Skeletal muscle tissue (tissue), 4 donors: ENCODE measurements around the gene NAP1L2. TPM values are rescaled to one million over a fixed set of nuclear protein-coding genes. Genes with fewer than 3 reads are reported as not detected.
"Not testable (repeated sequence)": the region's sequence is repeated elsewhere in the genome, so short reads cannot be mapped to it uniquely, and the experiment has no call there.

Experiments used
- H3K27ac ChIP-seq: one replicate; pipeline ENCODE4 v1.7.0; 2013; ENCODE audit warnings: mild to moderate bottlenecking, low read depth, low read length, inconsistent platforms
- H3K27me3 ChIP-seq, 3 donors: one replicate each; pipeline ENCODE4 v1.7.0; 2013; ENCODE audit warnings: low read length in 3 of 3; ENCODE audit not compliant: control insufficient read depth in 3 of 3, insufficient read depth in 3 of 3
- H3K36me3 ChIP-seq, 3 donors: one replicate each; pipeline ENCODE4 v1.7.0; 2013; ENCODE audit warnings: low read length in 3 of 3; ENCODE audit not compliant: control insufficient read depth in 3 of 3, insufficient read depth in 3 of 3
- H3K4me1 ChIP-seq, 3 donors: one replicate each; pipeline ENCODE4 v1.7.0; 2013; ENCODE audit warnings: low read length in 3 of 3, mild to moderate bottlenecking in 3 of 3; ENCODE audit not compliant: control insufficient read depth in 3 of 3, insufficient read depth in 3 of 3
- H3K4me3 ChIP-seq, 3 donors: one replicate each; pipeline ENCODE4 v1.7.0; 2013; ENCODE audit warnings: low read length in 3 of 3
- H3K9ac ChIP-seq, 3 donors: one replicate each; pipeline ENCODE4 v1.7.0; 2013; ENCODE audit warnings: low read length in 3 of 3, mild to moderate bottlenecking in 3 of 3, moderate library complexity in 2 of 3, low read depth in 1 of 3
- H3K9me3 ChIP-seq, 3 donors: one replicate each; pipeline ENCODE4 v1.7.0; 2013; ENCODE audit warnings: low read length in 3 of 3; ENCODE audit not compliant: control insufficient read depth in 3 of 3
- total RNA-seq: library from RNA; depleted of rRNA; stranded (reverse); fragments of >200 nt; gene quantifications from one replicate; pipeline ENCODE4 v1.2.3, GENCODE V29; 2014
- donor health status: Osteomylitis.

Gene NAP1L2
- total RNA-seq, result 0.52 TPM

GRCh38 chrX:73214426-73215094 lies at the start of gene NAP1L2:
Gene NAP1L2, minus strand, starts transcription at chrX:73214851. Its CDS starts 359 bp downstream, at chrX:73214492.
- Histone ChIP-seq H3K27ac (no peak within 1 kb of the TSS), H3K9ac (peak within 1 kb of the TSS; percentile 64 to 72 (median 65))

GRCh38 chrX:73262991-73263390 lies 48.3 kb upstream of the NAP1L2 start:
- Histone ChIP-seq H3K36me3 (no peaks in the 10 kb centered on the region), H3K27me3 (no peaks in the 10 kb centered on the region), H3K27ac (no peak overlapping the region), H3K9me3 (no peaks in the 10 kb centered on the region), H3K9ac (no peak overlapping the region), H3K4me3 (no peak overlapping the region), H3K4me1 (no peaks in the 10 kb centered on the region)

More at GRCh38 chrX:73214426-73215094, at the start of gene NAP1L2:
- Histone ChIP-seq H3K4me3 (peak within 1 kb of the TSS; percentile 63 to 73 (median 72)), H3K36me3 (no peaks in the 10 kb centered on the region), H3K9me3 (no peaks in the 10 kb centered on the region), H3K4me1 (no peaks in the 10 kb centered on the region), H3K27me3 (no peaks in the 10 kb centered on the region)

GRCh38 chrX:73239242-73239641 lies 24.6 kb upstream of the NAP1L2 start:
- Histone ChIP-seq H3K9ac (no peak overlapping the region), H3K36me3 (no peaks in the 10 kb centered on the region), H3K4me3 (no peak overlapping the region), H3K9me3 (no peaks in the 10 kb centered on the region), H3K4me1 (no peaks in the 10 kb centered on the region), H3K27me3 (no peaks in the 10 kb centered on the region), H3K27ac (no peak overlapping the region)

GRCh38 chrX:73217621-73218020 lies 3.0 kb upstream of the NAP1L2 start:
- Histone ChIP-seq H3K27ac (no peak overlapping the region), H3K36me3 (no peaks in the 10 kb centered on the region), H3K27me3 (no peaks in the 10 kb centered on the region), H3K9ac (no peak overlapping the region), H3K4me1 (no peaks in the 10 kb centered on the region), H3K9me3 (no peaks in the 10 kb centered on the region), H3K4me3 (no peak overlapping the region)

- Histone ChIP-seq H3K27ac (no peak overlapping the region), H3K4me1 (no peaks in the 10 kb centered on the region), H3K27me3 (no peaks in the 10 kb centered on the region), H3K4me3 (peak overlapping the region; percentile 63 to 73 (median 72)), H3K9ac (no peak overlapping the region), H3K36me3 (no peaks in the 10 kb centered on the region), H3K9me3 (no peaks in the 10 kb centered on the region)
These were observed 595 bp upstream of the NAP1L2 start for GRCh38 chrX:73215246-73215645.

- Histone ChIP-seq H3K9me3 (no peaks in the 10 kb centered on the region), H3K4me3 (peak overlapping the region; percentile 63 to 73 (median 72)), H3K9ac (peak overlapping the region in 2 of 3 donors; percentile 64 to 72), H3K27ac (no peak overlapping the region), H3K4me1 (no peaks in the 10 kb centered on the region), H3K27me3 (no peaks in the 10 kb centered on the region), H3K36me3 (no peaks in the 10 kb centered on the region)
These were observed 771 bp downstream of the NAP1L2 start for GRCh38 chrX:73213734-73214425.

GRCh38 chrX:73206366-73206765 lies 8.3 kb downstream of the NAP1L2 start:
- no peak overlapping the region for H3K4me3 ChIP-seq
- H3K4me1 ChIP-seq, result no peaks in the 10 kb centered on the region
- no peaks in the 10 kb centered on the region for H3K9me3 ChIP-seq
- no peaks in the 10 kb centered on the region for H3K36me3 ChIP-seq
- H3K9ac ChIP-seq, result no peak overlapping the region
- H3K27ac ChIP-seq, result no peak overlapping the region
- no peaks in the 10 kb centered on the region for H3K27me3 ChIP-seq

GRCh38 chrX:73182502-73183114 lies 32.0 kb downstream of the NAP1L2 start:
- H3K27ac ChIP-seq, result no peak overlapping the region
- H3K36me3 ChIP-seq, result no peaks in the 10 kb centered on the region
- no peak overlapping the region for H3K4me3 ChIP-seq
- H3K9me3 ChIP-seq, result no peaks in the 10 kb centered on the region
- H3K4me1 ChIP-seq, result no peaks in the 10 kb centered on the region
- H3K9ac ChIP-seq, result no peak overlapping the region
- H3K27me3 ChIP-seq, result no peaks in the 10 kb centered on the region

- H3K27me3 ChIP-seq, H3K9me3 ChIP-seq, H3K4me3 ChIP-seq, H3K9ac ChIP-seq, H3K4me1 ChIP-seq, H3K36me3 ChIP-seq, H3K27ac ChIP-seq: not testable (repeated sequence)
These were observed 45.7 kb downstream of the NAP1L2 start for GRCh38 chrX:73168945-73169344.
